Cardiac muscle cell (in vitro differentiated cells and primary cell): ENCODE results near the gene GFAP. TPM values are rescaled to one million over a fixed set of nuclear protein-coding genes. Genes with fewer than 3 reads are reported as not detected.

Experiments used
- DNase-seq, 2 donors: peaks; one replicate each; pipeline versions ENCODE4 v3.0.0 to v3.0.0-alpha.2; 2010 to 2017; ENCODE audit warnings: low read depth in 1 of 2, low spot score in 1 of 2
- H3K27ac ChIP-seq: fragments of 200-600 bp; sonication (generic); 2 replicates; pipeline ENCODE4 v1.5.1; 2016
- H3K27me3 ChIP-seq: fragments of 200-600 bp; sonication (generic); 2 replicates; pipeline ENCODE4 v1.6.0; 2016; ENCODE audit warnings: control low read depth
- H3K36me3 ChIP-seq: fragments of 200-600 bp; sonication (generic); 2 replicates; pipeline ENCODE4 v1.5.1; 2016; ENCODE audit warnings: control low read depth
- H3K4me1 ChIP-seq: fragments of 200-600 bp; sonication (generic); 2 replicates; pipeline ENCODE4 v1.8.1; 2017; ENCODE audit warnings: low read depth, mild to moderate bottlenecking, mixed run types
- H3K4me3 ChIP-seq: fragments of 200-600 bp; sonication (generic); 2 replicates; pipeline ENCODE4 v1.5.1; 2016; ENCODE audit warnings: mild to moderate bottlenecking
- H3K9me3 ChIP-seq: fragments of 200-600 bp; sonication (generic); 2 replicates; pipeline ENCODE4 v1.5.1; 2017; ENCODE audit warnings: low read depth, mild to moderate bottlenecking, control low read depth
- polyA plus RNA-seq: library from polyadenylated mRNA; unstranded; fragments of >200 nt; fragmentation: Nextera tagmentation; extraction: Ambion mirVana; gene quantifications from 2 replicates; pipeline ENCODE4 v1.2.1, GENCODE V29; 2016
- total RNA-seq: library from RNA; depleted of rRNA; stranded (reverse); fragments of >200 nt; gene quantifications from 2 replicates; pipeline ENCODE4 v1.2.3, GENCODE V29; 2016
- TF ChIP-seq, protein P1 (sequence below): IDR thresholded peaks from 2 replicates; pipeline ENCODE4 v1.5.1; 2012; ENCODE audit warnings: low read depth, mild to moderate bottlenecking, low read length

GFAP gene
- 3.5 and 11.0 TPM in 2 replicates for total RNA-seq
- 4.0 and 7.0 TPM in 2 replicates for polyA plus RNA-seq

DNA sequence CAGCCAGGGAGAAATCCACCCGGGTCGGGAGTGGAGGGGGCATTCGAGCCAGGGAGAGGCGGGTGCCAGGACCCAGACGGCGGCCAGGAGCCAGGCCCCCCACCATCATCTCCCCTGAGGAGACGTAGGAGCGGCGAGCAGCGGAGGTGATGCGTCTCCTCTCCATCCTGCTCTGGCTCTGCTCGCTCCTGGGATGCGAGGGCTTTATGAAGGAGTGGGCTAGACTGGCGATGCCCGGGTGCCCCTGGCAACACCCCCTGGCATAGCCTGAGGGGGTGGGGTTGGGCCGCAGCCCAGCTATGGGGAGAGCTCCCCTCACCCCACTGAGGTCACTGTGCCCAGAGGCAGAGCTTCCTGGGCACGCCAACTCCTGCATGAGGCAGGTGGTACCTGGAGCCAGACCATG is at the start of gene GFAP:
TSS of gene GFAP (minus strand) at position 180 of the 406 bp plus-strand sequence. CDS start at position 166, 14 bp downstream.
- no peaks in the 10 kb centered on the region for H3K9me3 ChIP-seq
- no peak within 1 kb of the TSS for H3K4me3 ChIP-seq
- TF ChIP-seq, protein P1, sequence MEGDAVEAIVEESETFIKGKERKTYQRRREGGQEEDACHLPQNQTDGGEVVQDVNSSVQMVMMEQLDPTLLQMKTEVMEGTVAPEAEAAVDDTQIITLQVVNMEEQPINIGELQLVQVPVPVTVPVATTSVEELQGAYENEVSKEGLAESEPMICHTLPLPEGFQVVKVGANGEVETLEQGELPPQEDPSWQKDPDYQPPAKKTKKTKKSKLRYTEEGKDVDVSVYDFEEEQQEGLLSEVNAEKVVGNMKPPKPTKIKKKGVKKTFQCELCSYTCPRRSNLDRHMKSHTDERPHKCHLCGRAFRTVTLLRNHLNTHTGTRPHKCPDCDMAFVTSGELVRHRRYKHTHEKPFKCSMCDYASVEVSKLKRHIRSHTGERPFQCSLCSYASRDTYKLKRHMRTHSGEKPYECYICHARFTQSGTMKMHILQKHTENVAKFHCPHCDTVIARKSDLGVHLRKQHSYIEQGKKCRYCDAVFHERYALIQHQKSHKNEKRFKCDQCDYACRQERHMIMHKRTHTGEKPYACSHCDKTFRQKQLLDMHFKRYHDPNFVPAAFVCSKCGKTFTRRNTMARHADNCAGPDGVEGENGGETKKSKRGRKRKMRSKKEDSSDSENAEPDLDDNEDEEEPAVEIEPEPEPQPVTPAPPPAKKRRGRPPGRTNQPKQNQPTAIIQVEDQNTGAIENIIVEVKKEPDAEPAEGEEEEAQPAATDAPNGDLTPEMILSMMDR = no peak
- H3K27ac ChIP-seq = peak within 1 kb of the TSS; percentile 18
- no peak for DNase-seq
- H3K4me1 ChIP-seq = peaks cover 17% of the 10 kb centered on the region
- H3K27me3 ChIP-seq = peaks cover 3% of the 10 kb centered on the region
- no peaks in the 10 kb centered on the region for H3K36me3 ChIP-seq

DNA sequence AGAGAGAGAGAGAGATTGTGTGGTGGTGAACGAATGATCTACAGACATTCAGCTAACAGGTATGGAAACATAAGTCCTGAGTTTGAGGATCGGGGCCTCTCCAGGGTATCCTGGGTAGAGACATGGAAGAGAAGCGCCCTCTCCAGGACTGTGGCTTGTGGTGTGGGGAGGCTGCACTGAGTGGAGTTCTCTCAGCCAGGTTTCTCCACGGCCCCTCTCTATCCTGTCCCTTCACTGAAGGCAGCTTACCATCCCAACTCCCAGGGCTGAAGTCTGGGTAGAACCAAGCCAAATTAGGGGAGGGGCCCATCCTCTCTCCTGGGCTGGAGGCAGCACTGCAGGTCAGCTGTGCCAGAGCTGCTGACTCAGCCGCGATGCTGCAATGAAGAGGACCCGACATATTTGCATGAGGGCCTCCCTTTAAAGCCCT is 46.6 kb upstream of the GFAP start:
- Histone ChIP-seq H3K9me3 (no peaks in the 10 kb centered on the region), H3K4me3 (no peak overlapping the region), H3K27me3 (peaks cover 22% of the 10 kb centered on the region), H3K27ac (no peak overlapping the region), H3K36me3 (no peaks in the 10 kb centered on the region), H3K4me1 (no peaks in the 10 kb centered on the region)
- peak in 1 of 2 donors; percentile 42 for DNase-seq
- TF ChIP-seq, protein P1 = no peak

DNA sequence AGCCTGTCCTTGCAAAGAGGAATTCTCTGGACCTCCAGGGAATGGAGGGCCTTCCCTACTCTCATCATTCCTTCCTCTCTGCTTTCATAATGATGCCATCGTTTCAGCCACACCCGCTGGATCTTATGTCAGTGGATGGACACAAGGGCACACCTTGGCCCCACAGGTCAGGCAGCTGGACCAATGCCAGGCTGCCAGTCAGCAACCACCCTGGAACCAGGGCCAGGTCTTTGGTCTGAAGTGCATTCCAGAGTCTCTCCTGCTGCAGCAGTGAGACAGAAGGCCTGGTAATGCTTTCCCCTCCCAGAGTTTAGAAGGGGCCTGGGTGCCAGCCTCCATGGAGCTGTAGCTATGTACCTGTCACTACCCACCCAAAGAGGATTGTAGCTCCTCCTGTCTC is 45.4 kb upstream of the GFAP start:
- H3K27ac ChIP-seq = no peak overlapping the region
- H3K4me3 ChIP-seq = no peak overlapping the region
- TF ChIP-seq, protein P1 = no peak
- no peak for DNase-seq
- H3K36me3 ChIP-seq = no peaks in the 10 kb centered on the region
- peaks cover 9% of the 10 kb centered on the region for H3K27me3 ChIP-seq
- H3K4me1 ChIP-seq = no peaks in the 10 kb centered on the region
- H3K9me3 ChIP-seq = no peaks in the 10 kb centered on the region

DNA sequence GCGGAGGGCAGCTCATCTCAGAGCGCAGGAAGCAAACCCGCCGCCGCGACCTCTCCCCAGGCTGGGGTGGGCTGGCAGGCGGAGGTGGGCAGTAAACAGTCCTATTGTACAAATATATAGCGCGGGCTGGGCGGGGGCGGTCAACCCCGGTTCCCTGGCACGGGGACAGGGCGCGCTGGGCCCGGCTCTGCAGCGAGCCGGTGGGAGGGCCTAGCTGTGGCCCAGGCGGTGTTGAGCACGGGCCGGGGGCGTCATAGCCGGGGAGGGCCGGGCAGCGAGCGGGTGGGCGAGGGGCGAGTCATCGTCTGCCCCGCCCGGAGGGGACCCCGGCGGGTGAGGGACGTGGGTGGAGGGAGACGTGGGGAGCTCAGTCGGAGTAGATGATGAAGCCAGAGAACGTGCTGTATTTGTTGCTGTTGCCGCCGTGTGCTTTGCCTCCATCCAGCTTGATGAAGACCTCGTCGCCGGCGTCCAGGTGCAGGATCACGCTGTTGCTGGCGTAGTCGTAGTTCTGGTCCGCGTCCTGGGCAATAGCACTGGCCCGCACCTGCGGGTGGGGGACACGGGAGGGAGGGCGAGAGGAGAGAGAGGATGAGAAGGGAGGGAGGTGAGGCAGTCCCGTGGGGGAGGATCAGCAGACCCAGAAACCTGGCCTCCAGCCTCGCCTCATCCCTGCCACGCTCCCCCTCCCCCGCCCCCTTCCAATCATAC is 44.7 kb upstream of the GFAP start:
- TF ChIP-seq, protein P1 = no peak
- Histone ChIP-seq H3K9me3 (no peaks in the 10 kb centered on the region), H3K27ac (no peak overlapping the region), H3K4me3 (no peak overlapping the region), H3K27me3 (peaks cover 3% of the 10 kb centered on the region), H3K4me1 (no peaks in the 10 kb centered on the region), H3K36me3 (no peaks in the 10 kb centered on the region)
- DNase-seq = no peak

DNA sequence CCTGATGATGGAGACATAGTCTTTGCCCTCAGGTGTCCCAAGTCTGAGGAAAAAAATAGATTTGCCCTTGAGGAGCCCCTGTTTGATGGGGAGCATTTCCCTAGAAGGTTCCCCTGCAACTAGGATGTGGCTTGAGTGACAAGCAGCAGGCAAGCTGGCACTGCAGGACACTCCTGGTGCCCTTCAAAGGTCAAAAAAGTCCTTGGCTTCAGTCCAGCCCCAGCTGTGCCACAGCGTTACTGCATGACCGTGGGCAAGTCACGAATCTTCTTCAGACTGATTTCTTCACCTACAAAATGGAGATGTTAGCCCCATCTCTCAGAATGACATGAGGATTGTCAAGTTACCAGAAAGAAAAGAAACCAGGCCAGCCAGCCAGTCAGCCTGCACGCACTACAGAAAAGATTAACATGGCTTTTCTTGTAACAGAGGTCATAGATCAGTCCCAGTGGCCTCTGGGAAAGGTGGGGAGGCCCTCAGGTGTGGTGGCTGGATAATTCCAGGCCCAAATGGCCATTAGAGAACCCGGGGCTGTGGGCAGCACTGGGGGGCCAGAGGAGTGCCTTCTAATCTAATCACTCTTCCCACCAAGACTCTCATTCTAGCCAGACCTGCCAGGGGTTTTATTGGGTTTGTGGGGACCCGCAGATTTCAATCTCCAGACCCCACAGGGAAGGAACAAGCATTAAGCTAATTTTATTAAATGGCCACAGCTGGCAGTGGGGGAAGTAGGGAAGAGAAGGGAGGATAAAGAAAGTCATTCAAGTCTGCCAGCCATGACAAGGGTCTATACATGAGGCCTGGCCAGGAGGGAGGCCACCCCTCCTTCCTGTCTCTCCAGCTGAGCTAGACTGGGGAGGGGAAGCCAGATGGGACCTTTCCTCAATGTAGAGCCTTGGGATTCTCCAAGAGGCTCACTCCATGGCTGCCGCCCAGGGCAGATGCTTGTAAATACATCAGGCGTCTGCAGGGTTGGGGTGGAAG is 42.0 kb upstream of the GFAP start:
- no peak overlapping the region for H3K4me3 ChIP-seq
- no peaks in the 10 kb centered on the region for H3K36me3 ChIP-seq
- no peak for DNase-seq
- no peaks in the 10 kb centered on the region for H3K4me1 ChIP-seq
- H3K9me3 ChIP-seq = no peaks in the 10 kb centered on the region
- H3K27me3 ChIP-seq = no peaks in the 10 kb centered on the region
- no peak overlapping the region for H3K27ac ChIP-seq
- TF ChIP-seq, protein P1 = no peak
